CD4-positive, alpha-beta T cell treated with Interleukin-21 for 1 hour (primary cell): ENCODE results near the gene LRRC52.
"Not testable (repeated sequence)": the region's sequence is repeated elsewhere in the genome, so short reads cannot be mapped to it uniquely, and the experiment has no call there.

Experiments used
- DNase-seq: peaks from one replicate; pipeline ENCODE4 v3.0.0-alpha.2; 2020

Gene LRRC52

DNA sequence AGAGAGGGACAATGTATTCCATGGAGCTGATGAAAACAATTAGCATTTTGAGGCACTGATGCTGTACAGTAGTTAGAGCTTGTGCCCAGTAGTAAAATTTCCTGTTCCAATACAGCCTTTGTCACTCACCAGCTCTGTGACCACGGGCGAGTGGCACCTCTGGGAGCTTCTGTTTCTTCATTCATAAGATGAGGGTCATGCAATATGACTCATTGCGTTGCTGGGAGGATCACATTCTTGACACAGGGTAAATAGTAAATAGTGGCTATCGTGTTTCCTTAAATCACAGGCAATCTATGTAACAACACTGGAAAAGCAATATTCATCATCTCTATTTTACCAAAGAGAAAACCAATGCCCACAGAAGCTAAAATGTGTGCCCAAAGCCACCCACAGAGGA, 4.5 kb upstream of the LRRC52 start:
- no peak for DNase-seq

DNA sequence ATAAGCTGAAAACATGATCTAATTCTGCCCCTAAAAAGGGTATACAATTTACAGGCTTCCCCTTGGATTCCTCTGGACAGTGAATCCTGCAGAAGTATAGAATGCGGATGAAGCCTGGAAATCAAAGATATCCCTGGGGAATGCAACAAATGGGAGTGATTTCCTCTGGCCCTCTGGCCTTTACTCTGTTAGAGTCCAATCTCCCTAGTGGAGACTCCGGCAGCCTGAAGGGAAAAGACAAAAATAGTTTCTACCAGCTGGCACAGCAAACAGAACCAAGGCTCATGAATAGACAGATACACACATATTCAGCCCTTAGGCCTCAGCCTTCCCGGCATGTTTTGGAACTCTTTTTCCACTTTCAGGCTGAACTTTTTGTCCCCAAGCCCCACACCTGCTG, 3.9 kb upstream of the LRRC52 start:
- DNase-seq, result no peak

DNA sequence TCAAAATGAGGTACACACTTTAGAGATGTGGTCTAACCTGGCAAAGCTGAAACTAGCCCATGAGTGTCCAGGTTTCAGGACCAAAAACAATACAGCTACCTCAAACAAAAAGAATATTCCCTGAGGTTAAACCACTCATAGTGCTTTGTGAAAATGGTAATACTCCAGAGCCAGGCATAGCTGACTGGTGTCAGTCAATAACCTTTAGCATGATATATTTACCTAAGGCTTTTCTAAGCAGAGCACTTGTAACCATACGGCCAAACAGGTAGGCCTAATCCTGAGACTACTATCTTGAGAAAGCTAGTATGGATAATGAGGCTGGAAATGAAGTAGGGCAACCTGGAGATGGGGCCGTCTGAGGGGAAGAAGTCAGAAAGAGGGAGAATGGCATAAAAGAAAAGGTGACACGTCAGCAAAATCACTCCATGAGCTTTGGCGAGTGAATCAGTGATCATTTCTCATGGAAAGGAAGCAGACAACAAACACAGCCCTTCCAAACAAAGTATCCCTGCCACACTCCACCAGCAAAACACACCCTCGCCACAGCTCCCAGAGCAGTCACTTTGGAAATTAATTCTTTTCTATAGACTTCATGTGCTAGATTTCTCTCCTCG, 1.7 kb upstream of the LRRC52 start:
- no peak for DNase-seq

DNA sequence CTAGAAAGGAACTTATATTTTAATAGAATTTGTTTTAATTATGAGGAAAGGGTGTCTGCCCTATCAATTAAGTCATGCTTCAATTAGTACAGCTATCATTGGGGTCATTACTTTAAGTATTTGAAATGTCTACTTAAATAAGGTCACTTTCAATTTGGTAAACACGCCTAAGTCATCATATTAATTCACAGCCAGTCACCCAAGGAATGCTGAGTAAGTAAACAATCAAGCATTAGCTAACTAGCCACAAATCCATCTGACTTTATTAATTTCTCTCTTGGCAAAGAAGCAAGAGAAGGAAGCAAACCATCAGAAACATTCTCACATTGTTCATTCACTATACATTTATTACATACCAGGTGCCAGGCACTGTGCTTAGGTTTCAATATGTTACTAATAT, 1.2 kb upstream of the LRRC52 start:
- no peak for DNase-seq

DNA sequence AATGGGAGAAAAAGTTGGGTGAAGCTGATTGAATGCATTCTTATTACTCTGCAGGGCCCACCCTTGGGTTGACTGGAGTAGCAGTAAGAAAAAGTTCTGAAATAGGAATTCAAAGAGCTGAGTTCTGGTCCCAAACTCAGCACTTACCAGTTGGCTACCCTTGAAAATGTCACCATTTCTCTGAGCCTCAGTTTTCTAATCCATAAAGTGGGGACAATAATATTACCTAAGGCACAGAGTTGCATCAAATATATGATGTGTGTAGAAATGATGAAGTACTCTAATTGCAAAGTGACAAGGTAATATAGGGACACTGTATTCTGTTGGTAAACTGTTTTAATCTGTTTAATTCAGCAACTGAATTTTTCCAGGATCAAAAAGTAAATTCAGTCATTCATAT, 1.2 kb downstream of the LRRC52 start:
- DNase-seq, result no peak

DNA sequence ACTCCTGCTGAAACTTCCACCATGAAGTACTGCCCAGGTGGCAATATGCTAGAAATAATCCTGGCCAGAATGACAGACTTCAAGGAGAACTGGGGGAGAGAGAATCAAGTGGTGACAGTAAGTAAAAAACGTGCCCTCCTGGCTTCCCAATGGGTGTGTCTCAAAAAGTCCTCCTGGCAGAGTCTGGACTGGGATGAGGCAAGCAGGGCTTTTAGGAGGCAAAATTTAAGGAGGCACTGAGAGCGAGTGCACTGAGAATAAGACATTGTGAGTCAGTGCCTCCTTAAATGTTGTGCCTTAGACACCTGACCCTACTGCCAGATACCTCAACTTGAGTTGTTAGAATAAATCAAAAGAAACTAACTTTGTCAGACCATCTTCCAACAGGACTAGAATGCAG, 2.2 kb downstream of the LRRC52 start:
- DNase-seq, result no peak

DNA sequence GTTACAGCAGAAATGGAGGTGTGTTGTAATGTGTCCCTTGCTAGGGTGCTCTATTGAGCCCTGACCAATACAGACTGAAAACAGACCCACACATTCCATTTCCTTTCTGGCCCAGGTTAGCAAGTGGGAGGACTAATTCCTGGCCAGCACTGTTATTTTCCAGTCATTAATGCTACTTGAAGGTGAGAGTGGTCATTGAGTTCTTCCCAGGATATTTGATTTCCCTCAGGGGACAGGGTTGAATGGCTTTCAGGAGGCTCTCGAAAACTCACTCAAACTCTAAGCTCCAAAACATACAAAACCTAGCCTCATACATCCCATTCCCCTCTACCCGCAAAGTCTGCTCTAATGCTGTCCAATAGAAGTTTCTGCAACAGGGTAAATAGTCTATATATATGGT, 6.2 kb downstream of the LRRC52 start:
- no peak for DNase-seq

DNA sequence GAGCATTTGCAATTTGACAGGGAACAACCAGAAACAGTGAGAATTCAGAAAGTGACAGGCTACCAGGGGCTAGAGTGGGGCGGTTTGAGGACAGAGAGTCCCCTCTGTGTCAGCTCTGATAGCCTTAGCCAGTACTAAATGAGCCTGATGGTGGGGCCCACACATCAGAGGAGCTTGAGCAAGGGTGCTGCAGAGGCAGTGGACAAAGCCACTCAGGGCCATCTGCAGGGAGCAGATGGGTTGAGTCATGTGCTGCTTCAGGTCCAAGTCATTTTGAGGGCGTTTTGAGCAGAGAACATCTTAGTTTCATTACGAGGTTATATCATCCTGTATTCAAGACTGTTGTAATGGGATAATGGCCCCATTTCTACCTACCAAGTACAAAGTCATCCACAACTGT, 7.7 kb downstream of the LRRC52 start:
- DNase-seq, result no peak

DNA sequence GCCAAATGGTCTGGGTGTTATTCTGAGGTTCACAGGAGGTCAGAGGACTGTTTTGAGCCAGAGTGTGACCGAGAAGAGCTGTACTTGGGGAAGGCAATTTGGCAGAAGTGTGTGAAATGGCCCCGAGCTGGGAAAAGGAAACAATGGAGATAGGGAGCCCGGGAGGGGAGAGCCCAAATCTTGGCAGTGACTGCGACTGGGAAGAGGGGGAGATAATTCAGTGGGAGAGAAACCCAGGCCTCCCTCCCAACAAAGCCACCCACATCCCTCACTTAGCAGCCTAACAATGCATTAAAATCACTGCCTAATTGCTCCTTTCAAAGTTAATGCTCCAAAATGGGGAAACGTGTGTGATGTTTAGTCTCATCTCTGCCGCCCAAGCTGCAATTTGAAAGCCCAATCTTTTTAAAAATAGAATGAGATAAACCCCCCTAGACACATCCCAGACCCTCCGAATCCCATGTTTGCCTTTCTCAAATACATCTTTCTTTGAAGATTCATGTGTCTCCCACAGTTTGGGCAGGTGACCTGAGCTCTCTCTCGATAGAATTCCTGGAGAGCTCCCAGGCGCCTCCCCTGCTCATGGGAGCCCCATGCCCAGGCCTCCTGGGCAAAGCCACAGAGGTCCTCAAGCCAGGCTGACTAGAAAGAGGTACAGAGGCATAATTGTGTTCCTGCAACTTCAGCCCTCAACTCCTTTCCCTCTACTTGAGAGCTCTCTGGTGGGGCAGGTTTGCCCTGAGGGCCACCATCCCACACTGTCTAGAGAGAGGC, 17.3 kb downstream of the LRRC52 start:
- no peak for DNase-seq

DNA sequence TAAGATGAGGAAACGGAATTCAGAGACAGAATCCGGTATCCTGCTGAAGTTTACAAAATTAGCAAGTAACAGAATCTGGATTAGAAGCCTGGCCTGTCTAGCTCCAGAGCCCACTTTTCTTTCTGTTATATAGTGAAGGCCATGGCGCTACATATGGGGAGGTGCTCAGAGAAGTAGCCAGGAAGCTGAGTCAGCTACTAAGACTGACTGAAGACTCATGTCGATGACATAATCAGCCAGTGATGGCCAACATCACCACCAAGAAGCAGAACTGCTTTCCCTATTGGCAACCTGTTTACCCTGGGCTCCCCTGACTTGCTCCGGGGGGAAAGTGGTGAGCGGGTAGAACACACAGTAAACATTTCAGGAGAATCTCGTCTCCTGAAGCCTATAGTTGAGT, 18.8 kb downstream of the LRRC52 start:
- no peak for DNase-seq

DNA sequence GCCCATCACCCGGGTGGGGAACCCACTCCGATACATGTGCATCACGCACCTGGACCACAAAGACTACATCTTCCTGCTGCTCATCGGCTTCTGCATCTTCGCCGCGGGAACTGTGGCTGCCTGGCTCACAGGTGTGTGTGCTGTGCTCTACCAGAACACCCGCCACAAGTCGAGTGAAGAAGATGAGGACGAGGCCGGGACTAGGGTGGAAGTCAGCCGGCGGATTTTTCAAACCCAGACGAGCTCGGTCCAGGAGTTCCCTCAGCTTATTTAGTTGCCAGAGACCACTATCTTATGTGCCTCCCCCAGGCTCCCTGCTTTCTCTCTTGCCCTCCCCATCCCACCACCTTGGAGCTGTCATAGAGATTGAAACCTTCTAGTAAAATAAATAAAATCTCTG, 19.8 kb downstream of the LRRC52 start:
- DNase-seq, result no peak

DNA sequence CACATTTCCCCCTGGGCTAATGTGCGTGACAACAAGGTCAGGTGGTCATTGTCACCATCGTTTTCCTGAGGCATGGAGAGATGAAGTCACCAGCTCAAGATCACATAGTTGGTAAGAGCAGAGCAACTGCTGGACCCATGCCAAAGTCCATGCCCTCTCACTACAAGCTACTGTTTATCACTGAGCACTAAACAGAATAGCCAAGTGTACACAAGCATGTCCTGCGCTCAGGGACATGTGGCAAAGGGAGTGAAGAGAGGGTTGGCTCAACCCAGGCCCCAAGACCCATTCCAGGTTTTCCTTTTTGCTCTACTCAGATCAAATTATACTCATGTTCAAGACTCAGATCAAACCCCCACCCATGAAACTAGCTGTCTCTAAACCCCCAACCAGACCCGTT, 20.8 kb downstream of the LRRC52 start:
- no peak for DNase-seq

DNA sequence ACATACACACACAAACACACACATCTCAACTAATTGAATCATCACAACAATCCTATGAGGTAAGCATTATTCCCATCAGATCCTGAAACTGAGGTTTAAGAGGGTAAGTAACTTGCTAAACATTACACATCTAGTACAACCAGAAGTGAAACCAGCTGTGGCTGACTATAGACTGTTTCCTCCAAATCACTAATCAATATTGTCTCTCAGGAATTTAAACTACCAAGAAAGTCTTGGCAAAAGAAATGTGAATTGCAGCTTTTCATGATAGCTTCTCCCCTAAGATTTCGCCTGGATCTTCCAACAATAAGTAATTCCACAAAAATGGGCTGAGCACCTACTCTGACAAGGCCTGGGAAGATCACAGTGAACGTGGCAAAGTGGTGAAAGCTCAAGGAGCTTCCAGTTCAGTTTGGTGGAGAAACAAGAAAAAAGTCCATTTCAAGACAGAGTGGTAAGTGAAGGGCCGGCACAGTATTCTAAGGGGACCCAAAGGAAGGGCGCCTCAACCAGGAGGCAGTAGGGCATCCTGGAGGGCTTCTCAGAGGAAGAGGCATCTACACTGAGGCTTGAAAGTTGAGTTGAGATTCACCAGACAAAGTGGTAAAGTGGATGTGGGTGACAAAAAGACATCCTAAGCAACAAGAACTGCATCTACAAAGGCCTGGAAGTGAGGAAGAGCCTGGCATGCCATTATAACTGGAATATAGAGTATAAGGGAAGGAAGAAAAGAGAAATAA, 22.1 kb downstream of the LRRC52 start:
- no peak for DNase-seq

DNA sequence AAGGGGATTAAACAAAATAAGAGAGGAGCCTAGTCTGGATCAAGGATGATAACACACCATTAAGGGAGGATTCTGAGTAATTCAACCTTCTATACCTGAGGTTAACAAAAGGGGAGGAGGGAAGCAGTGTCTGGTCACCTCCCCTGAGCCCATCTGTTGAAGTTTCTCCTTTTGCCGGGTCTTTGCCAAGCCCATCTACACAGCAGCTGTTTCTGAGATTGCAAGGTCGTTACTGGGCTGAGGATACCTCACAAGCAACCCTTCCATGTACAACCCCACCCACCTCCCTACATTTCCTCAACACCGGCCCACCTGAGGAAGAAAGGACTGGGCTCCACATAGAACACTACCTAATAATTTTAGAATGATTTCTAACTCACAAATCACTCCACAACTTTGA, 26.3 kb downstream of the LRRC52 start:
- DNase-seq, result no peak

DNA sequence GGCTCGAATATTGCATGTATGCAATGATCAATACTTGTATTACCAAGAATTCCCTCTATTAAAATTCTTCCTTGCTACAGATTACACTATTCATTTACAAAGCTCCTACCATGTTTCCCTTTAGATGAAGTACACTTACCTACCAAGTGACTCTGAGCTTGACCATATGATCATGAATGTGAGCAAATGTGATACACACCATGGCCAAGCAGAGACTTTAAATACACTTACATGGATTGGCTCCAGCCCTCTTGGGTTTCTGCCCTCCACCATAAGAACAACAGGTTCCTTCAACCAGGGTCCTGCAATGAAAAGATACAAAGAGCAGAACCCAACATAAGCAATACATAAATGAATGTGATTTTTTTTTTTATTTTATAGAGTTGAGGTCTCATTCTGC, 30.0 kb downstream of the LRRC52 start:
- no peak for DNase-seq

DNA sequence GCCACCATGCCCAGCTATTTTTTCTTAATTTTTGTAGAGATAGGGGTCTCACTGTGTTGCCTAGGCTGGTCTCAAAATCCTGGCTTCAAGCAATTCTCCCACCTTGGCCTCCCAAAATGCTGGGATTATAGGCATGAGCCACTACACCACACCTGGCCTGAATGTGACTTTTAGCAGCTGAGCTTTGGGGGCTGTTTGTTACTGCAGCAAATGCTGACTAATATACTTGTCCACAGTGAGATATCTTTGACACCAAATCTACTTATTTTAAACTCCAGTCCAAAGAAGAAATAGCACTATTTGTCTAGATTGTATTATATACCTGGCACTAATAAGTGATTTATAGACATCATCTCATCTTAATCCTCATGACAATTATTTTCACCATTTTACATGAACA, 30.5 kb downstream of the LRRC52 start:
- DNase-seq, result no peak

DNA sequence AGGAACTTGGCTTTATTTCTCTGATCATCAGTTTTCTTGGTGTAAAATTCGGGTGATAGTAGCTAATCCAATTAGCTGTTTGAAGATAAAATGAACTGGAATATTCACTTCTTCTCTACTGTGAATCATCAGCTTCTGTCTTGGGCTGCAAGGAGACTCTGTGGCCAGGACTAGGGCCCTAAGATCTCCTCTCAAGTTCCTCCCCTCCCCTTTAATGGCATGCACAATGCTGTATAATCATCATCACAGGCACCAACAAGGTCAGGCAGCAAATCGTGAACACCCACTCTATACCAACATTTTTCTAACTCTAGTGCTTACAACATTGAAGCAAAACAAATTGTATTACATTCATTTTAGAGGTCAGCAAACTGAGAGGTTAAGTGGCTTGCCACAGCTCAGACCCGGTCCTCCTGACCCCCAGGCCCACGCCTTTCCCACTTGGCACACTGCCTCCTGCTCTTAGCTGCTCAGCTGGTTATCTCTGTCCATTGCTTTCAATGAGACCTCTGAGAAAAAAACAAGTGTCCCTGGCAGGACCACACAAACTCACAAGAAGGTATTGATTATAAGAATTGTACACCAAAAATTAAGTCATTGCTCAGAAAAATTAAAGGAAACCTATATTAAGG, 31.8 kb downstream of the LRRC52 start:
- DNase-seq, result no peak

DNA sequence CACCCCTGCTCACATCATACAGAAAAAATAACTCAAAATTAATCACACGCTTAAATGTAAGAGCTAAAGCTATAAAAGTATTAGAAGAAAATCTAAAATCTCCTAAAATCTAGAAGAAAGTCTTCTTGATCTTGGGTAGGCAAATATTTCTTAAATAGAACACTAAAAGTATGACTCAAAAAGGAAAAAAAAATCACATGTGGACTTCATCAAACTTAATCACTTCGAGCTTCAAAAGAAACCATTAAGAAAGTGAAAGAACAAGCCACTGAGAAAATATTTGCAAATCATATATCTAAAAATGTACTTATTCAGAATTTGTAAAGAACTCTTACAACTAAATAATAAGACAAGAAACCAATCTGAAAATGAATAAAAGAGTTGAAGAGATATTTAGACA, 32.7 kb downstream of the LRRC52 start:
- no peak for DNase-seq

DNA sequence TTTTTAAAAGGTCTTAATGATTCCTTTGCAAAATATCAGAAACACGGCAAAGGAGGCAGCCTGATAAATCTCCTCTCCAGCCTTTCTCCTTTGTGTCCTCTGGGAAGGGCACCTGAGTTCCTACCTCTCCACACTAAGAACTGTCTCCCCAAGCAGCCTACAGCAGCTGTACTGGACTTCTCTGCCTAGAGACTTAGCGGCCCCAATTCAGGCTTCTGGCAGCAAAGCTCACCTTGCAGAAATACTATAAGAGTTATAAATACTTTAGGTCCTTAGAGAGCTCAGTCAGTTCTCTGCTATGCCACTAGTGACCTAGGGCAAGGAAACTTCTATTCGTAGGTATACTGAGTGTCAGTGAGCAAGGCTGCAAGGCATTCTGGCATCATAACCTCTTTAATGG, 33.9 kb downstream of the LRRC52 start:
- DNase-seq, result no peak

DNA sequence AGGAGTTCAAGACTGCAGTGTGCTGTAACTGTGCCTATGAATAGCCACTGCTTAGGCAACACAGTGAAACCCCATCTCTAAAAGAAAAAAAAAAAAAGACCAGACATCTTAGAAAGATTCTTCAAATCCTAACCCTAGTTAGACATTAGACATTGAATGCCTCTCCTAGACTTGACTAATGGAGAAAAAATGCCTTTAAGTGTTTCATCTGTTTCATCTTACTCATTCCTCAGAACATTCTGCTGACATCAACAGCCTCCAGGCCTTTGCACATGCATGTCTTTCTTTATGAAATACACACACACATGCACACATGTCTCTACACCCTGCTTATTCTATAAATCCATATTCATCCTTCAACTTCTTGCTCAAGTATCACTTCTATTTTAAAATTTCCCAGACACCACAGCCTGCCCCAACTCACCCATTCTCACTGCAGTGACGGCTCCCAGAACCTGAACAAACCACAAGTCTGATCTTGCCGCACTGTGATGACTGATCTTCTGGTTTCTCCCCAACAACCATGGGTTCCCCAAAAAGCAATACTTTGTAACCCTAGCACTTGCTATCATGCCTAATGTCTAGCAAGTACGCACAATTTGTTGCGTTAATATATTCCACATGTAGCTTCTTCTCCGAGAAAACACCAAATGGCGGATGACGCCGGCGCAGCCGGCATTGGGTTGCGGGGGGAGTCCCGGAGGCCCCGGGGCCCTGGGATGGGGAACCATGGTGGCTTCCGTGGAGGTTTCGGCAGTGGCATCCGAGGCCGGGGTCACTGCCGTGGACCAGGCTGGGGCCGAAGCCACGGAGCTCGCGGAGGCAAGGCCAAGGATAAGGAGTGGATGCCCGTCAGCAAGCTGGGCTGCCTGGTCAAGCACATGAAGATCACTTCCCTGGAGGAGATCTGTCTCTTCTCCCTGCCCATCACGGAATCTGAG, 37.4 kb downstream of the LRRC52 start:
- no peak for DNase-seq

DNA sequence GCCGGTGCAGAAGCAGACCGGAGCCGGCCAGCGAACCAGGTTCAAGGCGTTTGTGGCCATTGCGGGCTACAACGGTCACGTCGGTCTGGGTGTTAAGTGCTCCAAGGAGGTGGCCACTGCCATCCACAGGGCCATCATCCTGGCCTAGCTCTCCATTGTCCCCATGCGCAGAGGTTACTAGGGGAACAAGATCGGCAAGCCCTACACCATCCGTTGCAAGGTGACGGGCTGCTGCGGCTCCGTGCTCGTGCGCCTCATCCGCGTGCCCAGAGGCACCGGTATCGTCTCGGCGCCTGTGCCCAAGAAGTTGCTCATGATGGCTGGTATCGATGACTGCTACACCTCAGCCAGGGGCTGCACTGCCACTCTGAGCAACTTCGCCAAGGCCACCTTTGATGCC, 38.1 kb downstream of the LRRC52 start:
- no peak for DNase-seq

DNA sequence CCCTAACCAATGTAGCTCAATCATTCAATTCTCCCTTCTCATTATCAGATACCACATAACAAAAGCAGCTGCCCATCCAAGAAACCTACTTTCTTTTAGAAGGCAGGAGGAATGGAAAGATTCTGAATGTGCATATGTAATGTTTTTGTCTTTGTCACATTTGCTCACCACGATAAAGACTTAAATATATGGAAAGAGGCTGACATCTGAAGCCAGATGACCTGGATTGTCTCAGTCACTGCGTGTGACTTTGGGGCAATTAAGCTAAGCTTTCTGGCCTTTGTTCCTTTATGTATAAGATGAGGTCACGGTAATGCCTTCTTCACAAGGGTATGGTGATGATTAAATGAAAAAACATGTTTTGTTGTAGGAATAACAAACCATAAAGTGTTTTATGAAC, 42.6 kb downstream of the LRRC52 start:
- no peak for DNase-seq

DNA sequence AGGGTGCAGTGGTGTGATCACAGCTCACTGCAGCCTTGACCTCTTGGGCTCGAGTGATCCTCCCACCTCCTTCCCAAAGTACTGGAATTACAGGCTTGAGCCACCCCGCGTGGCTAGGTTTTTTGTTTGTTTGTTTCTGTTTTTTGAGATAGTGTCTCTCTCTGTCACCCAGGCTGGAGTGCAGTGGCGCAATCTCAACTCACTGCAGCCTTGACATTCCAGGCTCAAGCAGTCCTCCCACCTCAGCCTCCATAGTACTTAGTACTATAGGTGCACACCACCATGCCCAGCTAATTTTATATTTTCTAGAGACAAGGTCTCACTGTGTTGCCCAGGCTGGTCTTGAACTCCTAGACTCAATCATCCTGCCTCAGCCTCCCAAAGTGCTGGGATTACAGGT, 47.6 kb downstream of the LRRC52 start:
- not testable (repeated sequence) for DNase-seq
